H9 (cell line): Measurements from ENCODE around the gene ARHGEF38. TPM values are rescaled to one million over a fixed set of nuclear protein-coding genes. Genes with fewer than 3 reads are reported as not detected.

Experiments
- DNase-seq: peaks from one replicate; pipeline ENCODE4 v3.0.0-alpha.2; 2017
- H2AFZ ChIP-seq: one replicate; pipeline ENCODE4 v1.6.1; 2013; ENCODE audit warnings: mild to moderate bottlenecking, low read length, control low read depth, moderate library complexity
- H2AK5ac ChIP-seq: 2 replicates; pipeline ENCODE4 v1.6.1; 2013; ENCODE audit warnings: low read length, control low read depth, mixed read lengths; ENCODE audit not compliant: insufficient read length
- H2BK120ac ChIP-seq: one replicate; pipeline ENCODE4 v1.6.1; 2013; ENCODE audit warnings: low read depth, mild to moderate bottlenecking, low read length, control low read depth, inconsistent platforms; ENCODE audit not compliant: poor library complexity, severe bottlenecking
- H2BK12ac ChIP-seq: 2 replicates; pipeline ENCODE4 v1.6.1; 2013; ENCODE audit warnings: low read length, control low read depth, mixed read lengths, low read depth; ENCODE audit not compliant: insufficient read length
- H2BK15ac ChIP-seq: 2 replicates; pipeline ENCODE4 v1.6.1; 2013; ENCODE audit warnings: low read depth, low read length, control low read depth
- H2BK20ac ChIP-seq: one replicate; pipeline ENCODE4 v1.6.1; 2013; ENCODE audit warnings: low read depth, mild to moderate bottlenecking, low read length, control low read depth, inconsistent platforms; ENCODE audit not compliant: poor library complexity, severe bottlenecking
- H2BK5ac ChIP-seq: 2 replicates; pipeline ENCODE4 v1.6.1; 2013; ENCODE audit warnings: low read length, control low read depth, mixed read lengths; ENCODE audit not compliant: insufficient read length
- H3K14ac ChIP-seq: 2 replicates; pipeline ENCODE4 v1.6.1; 2013; ENCODE audit warnings: low read length, control low read depth; ENCODE audit not compliant: insufficient read depth
- H3K18ac ChIP-seq: 2 replicates; pipeline ENCODE4 v1.6.1; 2013; ENCODE audit warnings: low read depth, mild to moderate bottlenecking, mixed read lengths, low read length, control low read depth; ENCODE audit not compliant: insufficient read length
- H3K23ac ChIP-seq: 2 replicates; pipeline ENCODE4 v1.6.1; 2013; ENCODE audit warnings: low read length, control low read depth, mixed read lengths, low read depth; ENCODE audit not compliant: insufficient read length
- H3K23me2 ChIP-seq: 2 replicates; pipeline ENCODE4 v1.6.1; 2013; ENCODE audit warnings: low read depth, mild to moderate bottlenecking, mixed read lengths, low read length, control low read depth; ENCODE audit not compliant: insufficient read length, poor library complexity, severe bottlenecking
- H3K27ac ChIP-seq: 2 replicates; pipeline ENCODE4 v1.5.1; 2013; ENCODE audit warnings: low read length, control low read depth, mixed read lengths, low read depth; ENCODE audit not compliant: insufficient read length
- H3K27me3 ChIP-seq: 2 replicates; pipeline ENCODE4 v1.6.1; 2013; ENCODE audit warnings: low read length, control low read depth, inconsistent platforms; ENCODE audit not compliant: insufficient read depth
- H3K4ac ChIP-seq: 2 replicates; pipeline ENCODE4 v1.6.1; 2013; ENCODE audit warnings: low read depth, mild to moderate bottlenecking, control low read depth, inconsistent platforms, low read length, moderate library complexity
- H3K4me1 ChIP-seq: 2 replicates; pipeline ENCODE4 v1.6.1; 2013; ENCODE audit warnings: low read length, control low read depth, inconsistent platforms; ENCODE audit not compliant: insufficient read depth
- H3K4me2 ChIP-seq: 2 replicates; pipeline ENCODE4 v1.6.1; 2013; ENCODE audit warnings: low read length, control low read depth, mixed read lengths; ENCODE audit not compliant: insufficient read length, insufficient read depth
- H3K56ac ChIP-seq: 2 replicates; pipeline ENCODE4 v1.6.1; 2013; ENCODE audit warnings: low read depth, mild to moderate bottlenecking, mixed read lengths, low read length, control low read depth; ENCODE audit not compliant: insufficient read length
- H3K79me1 ChIP-seq: 2 replicates; pipeline ENCODE4 v1.6.1; 2013; ENCODE audit warnings: low read depth, mild to moderate bottlenecking, moderate library complexity, low read length, control low read depth, inconsistent platforms; ENCODE audit not compliant: insufficient read depth, poor library complexity, severe bottlenecking
- H3K79me2 ChIP-seq: 2 replicates; pipeline ENCODE4 v1.6.1; 2013; ENCODE audit warnings: low read length, control low read depth, inconsistent platforms; ENCODE audit not compliant: insufficient read depth
- H3K9ac ChIP-seq: 2 replicates; pipeline ENCODE4 v1.6.1; 2013; ENCODE audit warnings: low read length, control low read depth, mixed read lengths; ENCODE audit not compliant: insufficient read length; ENCODE audit errors: extremely low read depth
- H3K9me3 ChIP-seq: one replicate; pipeline ENCODE4 v1.6.1; 2013; ENCODE audit warnings: low read depth, low read length, inconsistent platforms; ENCODE audit not compliant: control insufficient read depth
- H3T11ph ChIP-seq: one replicate; pipeline ENCODE4 v1.6.1; 2013; ENCODE audit warnings: mild to moderate bottlenecking, low read length, control low read depth, inconsistent platforms
- H4K20me1 ChIP-seq: one replicate; pipeline ENCODE4 v1.6.1; 2013; ENCODE audit not compliant: control insufficient read depth, insufficient read length, insufficient read depth
- H4K5ac ChIP-seq: 2 replicates; pipeline ENCODE4 v1.6.1; 2013; ENCODE audit warnings: low read depth, mild to moderate bottlenecking, mixed read lengths, low read length, control low read depth; ENCODE audit not compliant: insufficient read length
- H4K8ac ChIP-seq: replicated peaks from 2 replicates; pipeline ENCODE4 v1.6.1; 2013; ENCODE audit warnings: low read length, control low read depth, mixed read lengths, low read depth; ENCODE audit not compliant: insufficient read length
- H4K91ac ChIP-seq: 2 replicates; pipeline ENCODE4 v1.6.1; 2013; ENCODE audit warnings: low read depth, mild to moderate bottlenecking, moderate library complexity, mixed read lengths, low read length, control low read depth; ENCODE audit not compliant: insufficient read length
- H3K27ac Mint-ChIP-seq, 3 experiments: 2 replicates in 2 of 3; 3 replicates in 1 of 3; pipeline ENCODE4 v1.8.0; 2020 to 2021; ENCODE audit warnings: mixed read lengths in 3 of 3, mild to moderate bottlenecking in 1 of 3, moderate library complexity in 1 of 3
- H3K27me3 Mint-ChIP-seq: 2 replicates; pipeline ENCODE4 v1.8.0; 2021; ENCODE audit warnings: low read depth, mild to moderate bottlenecking, moderate library complexity, mixed read lengths
- H3K36me3 Mint-ChIP-seq, 3 experiments: 2 replicates in 2 of 3; 3 replicates in 1 of 3; pipeline ENCODE4 v1.8.0; 2020 to 2021; ENCODE audit warnings: low read depth in 3 of 3, mixed read lengths in 3 of 3; ENCODE audit not compliant: insufficient read depth in 1 of 3
- H3K4me1 Mint-ChIP-seq, 2 experiments: 2 replicates each; pipeline ENCODE4 v1.8.0; 2020; ENCODE audit warnings: mixed read lengths in 2 of 2
- H3K4me3 Mint-ChIP-seq, 2 experiments: 2 replicates in 1 of 2; 3 replicates in 1 of 2; pipeline ENCODE4 v1.8.0; 2020 to 2021; ENCODE audit warnings: mild to moderate bottlenecking in 2 of 2, mixed read lengths in 2 of 2, moderate library complexity in 1 of 2
- H3K9me3 Mint-ChIP-seq, 2 experiments: 2 replicates in 1 of 2; 3 replicates in 1 of 2; pipeline ENCODE4 v1.8.0; 2020; ENCODE audit warnings: mild to moderate bottlenecking in 2 of 2, mixed read lengths in 2 of 2, moderate library complexity in 1 of 2
- CTCF ChIP-seq: fragments of 200-600 bp; sonication (generic); conservative IDR thresholded peaks from 3 replicates; pipeline ENCODE4 v1.8.0; 2021; ENCODE audit warnings: antibody characterized with exemption, mild to moderate bottlenecking
- WGBS: extraction: QIAGEN DNeasy Blood & Tissue Kit; methylation state at CpG from one replicate; pipeline ENCODE4 v1.1.7; 2013; ENCODE audit warnings: missing lambda C conversion rate, low lambda C conversion rate, mixed read lengths; ENCODE audit not compliant: insufficient read length; ENCODE audit errors: extremely low coverage; 5-methylcytosine and 5-hydroxymethylcytosine counted together
- total RNA-seq: library from RNA; stranded (reverse); gene quantifications from 2 replicates; pipeline ENCODE4 v1.2.1, GENCODE V29; 2021

ARHGEF38 gene
- total RNA-seq, 1 experiment from 2014 or later = not detected

- Histone ChIP-seq H3T11ph (no peak overlapping the region), H3K79me2 (no peaks in the 10 kb centered on the region), H4K20me1 (no peaks in the 10 kb centered on the region), H2AFZ (no peak overlapping the region), H2BK15ac (no peak overlapping the region), H4K91ac (no peak overlapping the region), H4K8ac (no peak overlapping the region), H3K14ac (no peak overlapping the region), H2BK120ac (no peak overlapping the region), H3K18ac (no peak overlapping the region), H2BK5ac (no peak overlapping the region), H3K27me3 (peaks cover 42% of the 10 kb centered on the region), H2AK5ac (no peak overlapping the region), H3K4ac (no peak overlapping the region), H3K27ac (no peak overlapping the region), H3K23me2 (no peaks in the 10 kb centered on the region), H3K79me1 (no peaks in the 10 kb centered on the region), H2BK20ac (no peak overlapping the region), H3K4me2 (no peak overlapping the region), H2BK12ac (no peak overlapping the region), H3K9me3 (no peaks in the 10 kb centered on the region), H3K4me1 (peaks cover 3% of the 10 kb centered on the region; the same call in 1 of the 2 replicates), H3K23ac (no peak overlapping the region), H3K56ac (no peak overlapping the region), H3K9ac (no peak overlapping the region), H4K5ac (no peak overlapping the region)
- Mint-ChIP-seq H3K9me3 (peaks cover 4 to 6% of the 10 kb centered on the region in 2 experiments; a peak in 2 of 5 replicates), H3K36me3 (no peaks in the 10 kb centered on the region; a peak in 1 of 7 replicates), H3K4me1 (peaks cover 17 to 35% of the 10 kb centered on the region in 2 experiments), H3K27ac (no peak overlapping the region), H3K27me3 (peaks cover 98% of the 10 kb centered on the region), H3K4me3 (no peak overlapping the region)
- no CpG with 5 or more reads among the region's 3 CpGs for WGBS
- TF ChIP-seq CTCF = no peak
- no peak for DNase-seq
These were observed 5.9 kb downstream of the ARHGEF38 start for GRCh38 chr4:105558277-105558676.
